Measurements from ENCODE around the gene XIAP. TPM values are rescaled to one million over a fixed set of nuclear protein-coding genes. Genes with fewer than 3 reads are reported as not detected.
"Not testable (repeated sequence)": the region's sequence is repeated elsewhere in the genome, so short reads cannot be mapped to it uniquely, and the experiment has no call there.

Gene XIAP
- total RNA-seq, 1 donor from 2014 or later = 61.9 TPM

DNA sequence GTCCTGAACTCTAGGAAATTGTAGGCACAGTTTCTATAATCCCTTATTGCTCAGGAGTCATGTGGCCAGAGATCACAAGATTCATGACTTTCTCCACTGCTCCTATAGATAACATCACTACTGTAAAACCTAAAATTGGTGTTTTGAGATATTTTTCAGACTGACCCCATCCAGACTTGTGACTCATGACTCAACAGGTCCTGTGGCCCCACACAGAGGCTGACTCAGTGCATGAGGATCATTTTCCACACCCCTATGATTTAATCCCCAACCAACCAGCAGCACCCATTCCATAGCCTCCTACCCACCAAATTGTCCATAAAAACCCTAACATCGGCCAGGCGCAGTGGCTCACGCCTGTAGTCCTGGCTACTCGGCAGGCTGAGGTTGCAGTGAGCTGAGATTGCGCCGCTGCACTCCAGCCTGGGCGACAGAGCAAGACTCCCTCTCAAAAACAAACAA is 13.2 kb upstream of the XIAP start:
- DNase-seq (no peak), ATAC-seq (no peak)
- intact Hi-C loops (cut with DNase I) = no loop called here
- H3K27me3 ChIP-seq (ENCODE audit: low read depth) = no peaks in the 10 kb centered on the region
- no peaks in the 10 kb centered on the region for H3K4me1 ChIP-seq
- H3K9me3 ChIP-seq = no peaks in the 10 kb centered on the region
- H3K36me3 ChIP-seq = no peaks in the 10 kb centered on the region
- TF ChIP-seq, protein P1, sequence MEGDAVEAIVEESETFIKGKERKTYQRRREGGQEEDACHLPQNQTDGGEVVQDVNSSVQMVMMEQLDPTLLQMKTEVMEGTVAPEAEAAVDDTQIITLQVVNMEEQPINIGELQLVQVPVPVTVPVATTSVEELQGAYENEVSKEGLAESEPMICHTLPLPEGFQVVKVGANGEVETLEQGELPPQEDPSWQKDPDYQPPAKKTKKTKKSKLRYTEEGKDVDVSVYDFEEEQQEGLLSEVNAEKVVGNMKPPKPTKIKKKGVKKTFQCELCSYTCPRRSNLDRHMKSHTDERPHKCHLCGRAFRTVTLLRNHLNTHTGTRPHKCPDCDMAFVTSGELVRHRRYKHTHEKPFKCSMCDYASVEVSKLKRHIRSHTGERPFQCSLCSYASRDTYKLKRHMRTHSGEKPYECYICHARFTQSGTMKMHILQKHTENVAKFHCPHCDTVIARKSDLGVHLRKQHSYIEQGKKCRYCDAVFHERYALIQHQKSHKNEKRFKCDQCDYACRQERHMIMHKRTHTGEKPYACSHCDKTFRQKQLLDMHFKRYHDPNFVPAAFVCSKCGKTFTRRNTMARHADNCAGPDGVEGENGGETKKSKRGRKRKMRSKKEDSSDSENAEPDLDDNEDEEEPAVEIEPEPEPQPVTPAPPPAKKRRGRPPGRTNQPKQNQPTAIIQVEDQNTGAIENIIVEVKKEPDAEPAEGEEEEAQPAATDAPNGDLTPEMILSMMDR (IDR thresholded peaks at IDR 0.05) = no peak
- no peak overlapping the region for H3K4me3 ChIP-seq
- H3K27ac ChIP-seq = no peak overlapping the region

DNA sequence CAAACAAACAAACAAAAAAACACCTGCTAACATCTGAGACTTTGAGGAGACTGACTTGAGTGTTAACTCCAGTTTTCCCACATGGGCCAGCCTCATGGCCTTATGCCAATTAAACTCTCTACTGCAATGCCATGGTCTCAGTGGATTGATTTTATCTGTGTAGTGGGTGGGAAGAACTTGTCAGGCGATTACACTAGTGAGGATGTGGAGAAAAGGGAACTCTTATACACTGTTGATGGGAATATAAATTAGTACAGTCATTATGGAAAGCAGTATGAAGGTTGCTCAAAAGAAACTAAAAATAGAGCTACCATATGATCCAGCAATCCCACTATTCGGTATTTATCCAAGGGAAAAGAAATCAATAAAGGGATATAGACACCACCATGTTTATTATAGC is 12.8 kb upstream of the XIAP start:
- no peak overlapping the region for H3K27ac ChIP-seq
- H3K4me3 ChIP-seq = no peak overlapping the region
- no peaks in the 10 kb centered on the region for H3K36me3 ChIP-seq
- no peak for DNase-seq
- H3K9me3 ChIP-seq = no peaks in the 10 kb centered on the region
- TF ChIP-seq, protein P1 (IDR thresholded peaks at IDR 0.05) = no peak
- intact Hi-C loops (cut with DNase I) = no loop called here
- no peaks in the 10 kb centered on the region for H3K27me3 ChIP-seq (ENCODE audit: low read depth)
- no peaks in the 10 kb centered on the region for H3K4me1 ChIP-seq
- no peak for ATAC-seq

DNA sequence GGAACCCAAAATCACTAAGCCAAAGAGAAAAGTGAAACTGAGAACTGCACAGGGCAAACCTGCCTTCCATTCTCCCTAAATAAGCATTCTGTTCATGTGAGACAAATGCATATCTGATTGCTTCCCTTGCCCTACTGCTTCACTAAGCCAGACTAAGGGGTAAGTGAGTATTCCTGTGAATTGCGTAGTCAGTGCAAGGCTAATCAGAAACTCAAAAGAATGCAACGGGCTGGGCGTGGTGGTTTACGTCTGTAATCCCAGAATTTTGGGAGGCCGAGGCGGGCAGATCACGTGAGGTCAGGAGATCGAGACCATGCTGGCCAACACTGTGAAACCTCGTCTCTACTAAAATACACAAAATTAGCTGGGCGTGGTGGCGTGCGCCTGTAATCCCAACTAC is 10.8 kb upstream of the XIAP start:
- Histone ChIP-seq H3K27ac (no peak overlapping the region), H3K4me3 (no peak overlapping the region), H3K9me3 (no peaks in the 10 kb centered on the region), H3K36me3 (no peaks in the 10 kb centered on the region), H3K4me1 (no peaks in the 10 kb centered on the region), H3K27me3 (ENCODE audit: low read depth) (no peaks in the 10 kb centered on the region)
- ATAC-seq (no peak), DNase-seq (no peak)
- intact Hi-C loops (cut with DNase I) = no loop called here
- TF ChIP-seq, protein P1 (IDR thresholded peaks at IDR 0.05) = no peak

- H3K36me3 ChIP-seq; DNase-seq; H3K9me3 ChIP-seq; H3K27ac ChIP-seq; intact Hi-C loops (cut with DNase I); H3K27me3 ChIP-seq (ENCODE audit: low read depth); H3K4me3 ChIP-seq; H3K4me1 ChIP-seq; ATAC-seq: not testable (repeated sequence)
These were observed 9.9 kb upstream of the XIAP start for GRCh38 chrX:123849906-123850305.

DNA sequence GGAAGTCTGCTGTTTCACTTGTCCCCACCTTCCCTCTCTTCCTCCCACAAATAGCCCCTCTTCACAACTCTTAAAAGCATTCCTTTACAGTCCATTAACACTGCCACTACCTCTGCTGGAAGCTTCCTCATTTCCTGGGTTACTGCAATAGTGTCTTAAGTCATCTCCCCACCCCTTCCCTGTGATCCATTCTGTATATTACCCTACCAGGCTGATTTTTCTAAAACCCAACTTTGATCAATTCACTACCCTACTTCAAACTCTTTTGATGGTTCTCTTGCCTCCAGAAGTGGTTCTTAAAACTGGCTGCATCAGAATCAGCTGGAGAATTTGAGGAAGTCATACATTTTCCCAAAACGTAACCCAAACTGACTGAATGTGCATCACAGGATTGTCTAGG is 8.8 kb upstream of the XIAP start:
- TF ChIP-seq, protein P1 (IDR thresholded peaks at IDR 0.05) = no peak
- no peaks in the 10 kb centered on the region for H3K36me3 ChIP-seq
- DNase-seq = no peak
- H3K27me3 ChIP-seq (ENCODE audit: low read depth) = no peaks in the 10 kb centered on the region
- no peak overlapping the region for H3K4me3 ChIP-seq
- no peaks in the 10 kb centered on the region for H3K9me3 ChIP-seq
- intact Hi-C loops (cut with DNase I) = no loop called here
- H3K27ac ChIP-seq = no peak overlapping the region
- ATAC-seq = no peak
- H3K4me1 ChIP-seq = no peaks in the 10 kb centered on the region

- intact Hi-C loops (cut with DNase I) = no loop called here
- TF ChIP-seq, protein P1 (IDR thresholded peaks at IDR 0.05) = no peak
- no peaks in the 10 kb centered on the region for H3K27me3 ChIP-seq (ENCODE audit: low read depth)
These were observed 5.5 kb upstream of the XIAP start for GRCh38 chrX:123854329-123854728.

More at GRCh38 chrX:123854329-123854728, 5.5 kb upstream of the XIAP start:
- H3K4me3 ChIP-seq = no peak overlapping the region
- H3K36me3 ChIP-seq = no peaks in the 10 kb centered on the region
- ATAC-seq = no peak
- no peak overlapping the region for H3K27ac ChIP-seq
- no peak for DNase-seq
- no peaks in the 10 kb centered on the region for H3K4me1 ChIP-seq
- H3K9me3 ChIP-seq = no peaks in the 10 kb centered on the region
